GM23338 (cell line): ENCODE results near the gene WWC1.

ENCODE experiments used
- CREB1 ChIP-seq: fragments of 250-450 bp; sonication (Bioruptor Pico); IDR thresholded peaks from 2 replicates; pipeline ENCODE4 v1.5.0; 2020; ENCODE audit warnings: low read depth, mild to moderate bottlenecking, moderate library complexity
- EZH2 ChIP-seq: fragments of 200-600 bp; sonication (generic); IDR thresholded peaks from one replicate; pipeline ENCODE4 v1.8.0; 2017; ENCODE audit warnings: antibody characterized with exemption, mild to moderate bottlenecking, low read depth; ENCODE audit not compliant: unreplicated experiment
- EZH2phosphoT487 ChIP-seq: fragments of 200-600 bp; sonication (generic); IDR thresholded peaks from one replicate; pipeline ENCODE4 v1.8.1; 2018; ENCODE audit warnings: antibody characterized with exemption; ENCODE audit not compliant: unreplicated experiment
- POLR2AphosphoS5 ChIP-seq: IDR thresholded peaks from 2 replicates; pipeline ENCODE4 v1.6.1; 2016; ENCODE audit warnings: antibody characterized with exemption, low read depth
- ZNF114 ChIP-seq: fragments of 250-450 bp; sonication (Bioruptor Pico); IDR thresholded peaks from 2 replicates; pipeline ENCODE4 v1.5.0; 2020; ENCODE audit warnings: mild to moderate bottlenecking, moderate library complexity
- TF ChIP-seq, protein P1 (sequence below), 2 experiments: fragments of 200-600 bp in 1 of 2; sonication (generic) in 1 of 2; conservative IDR thresholded peaks; 2 replicates each; pipeline versions ENCODE4 v1.5.1 to v1.6.1; 2016 to 2017; ENCODE audit warnings: antibody characterized with exemption in 2 of 2, low read depth in 2 of 2, mild to moderate bottlenecking in 2 of 2, moderate library complexity in 1 of 2
- TF ChIP-seq, protein P2 (sequence below): IDR thresholded peaks from 2 replicates; pipeline ENCODE4 v1.6.1; 2016; ENCODE audit warnings: antibody characterized with exemption
- TF ChIP-seq, protein P3 (sequence below): IDR thresholded peaks from one replicate; pipeline ENCODE4 v1.6.1; 2018; ENCODE audit warnings: antibody characterized with exemption; ENCODE audit not compliant: unreplicated experiment

DNA sequence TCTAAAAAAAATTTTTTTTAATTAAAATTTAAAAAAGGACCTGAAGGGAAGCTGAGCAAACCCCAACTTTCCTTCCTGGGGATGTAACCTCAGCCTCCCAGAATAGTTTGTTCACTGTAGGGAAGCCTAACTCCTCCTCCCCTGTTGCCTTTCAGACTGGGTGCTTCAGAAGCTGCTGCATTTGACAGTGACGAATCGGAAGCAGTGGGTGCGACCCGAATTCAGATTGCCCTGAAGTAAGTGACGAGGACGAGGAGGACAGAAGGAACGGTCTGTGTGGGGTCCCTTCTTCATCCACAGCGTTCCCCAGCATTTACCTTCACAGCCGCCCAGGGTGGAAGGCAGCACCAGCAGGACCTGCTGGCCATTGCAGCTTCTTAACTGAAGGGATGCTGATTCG, 137.1 kb downstream of the WWC1 start:
- TF ChIP-seq, protein P1, sequence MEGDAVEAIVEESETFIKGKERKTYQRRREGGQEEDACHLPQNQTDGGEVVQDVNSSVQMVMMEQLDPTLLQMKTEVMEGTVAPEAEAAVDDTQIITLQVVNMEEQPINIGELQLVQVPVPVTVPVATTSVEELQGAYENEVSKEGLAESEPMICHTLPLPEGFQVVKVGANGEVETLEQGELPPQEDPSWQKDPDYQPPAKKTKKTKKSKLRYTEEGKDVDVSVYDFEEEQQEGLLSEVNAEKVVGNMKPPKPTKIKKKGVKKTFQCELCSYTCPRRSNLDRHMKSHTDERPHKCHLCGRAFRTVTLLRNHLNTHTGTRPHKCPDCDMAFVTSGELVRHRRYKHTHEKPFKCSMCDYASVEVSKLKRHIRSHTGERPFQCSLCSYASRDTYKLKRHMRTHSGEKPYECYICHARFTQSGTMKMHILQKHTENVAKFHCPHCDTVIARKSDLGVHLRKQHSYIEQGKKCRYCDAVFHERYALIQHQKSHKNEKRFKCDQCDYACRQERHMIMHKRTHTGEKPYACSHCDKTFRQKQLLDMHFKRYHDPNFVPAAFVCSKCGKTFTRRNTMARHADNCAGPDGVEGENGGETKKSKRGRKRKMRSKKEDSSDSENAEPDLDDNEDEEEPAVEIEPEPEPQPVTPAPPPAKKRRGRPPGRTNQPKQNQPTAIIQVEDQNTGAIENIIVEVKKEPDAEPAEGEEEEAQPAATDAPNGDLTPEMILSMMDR (conservative IDR thresholded peaks at IDR 0.05; ENCODE audit: low read depth in 2 of 2): no peak
- no peak for TF ChIP-seq ZNF114 (CRISPR knock-in tag)
- TF ChIP-seq POLR2AphosphoS5: no peak
- TF ChIP-seq, protein P2, sequence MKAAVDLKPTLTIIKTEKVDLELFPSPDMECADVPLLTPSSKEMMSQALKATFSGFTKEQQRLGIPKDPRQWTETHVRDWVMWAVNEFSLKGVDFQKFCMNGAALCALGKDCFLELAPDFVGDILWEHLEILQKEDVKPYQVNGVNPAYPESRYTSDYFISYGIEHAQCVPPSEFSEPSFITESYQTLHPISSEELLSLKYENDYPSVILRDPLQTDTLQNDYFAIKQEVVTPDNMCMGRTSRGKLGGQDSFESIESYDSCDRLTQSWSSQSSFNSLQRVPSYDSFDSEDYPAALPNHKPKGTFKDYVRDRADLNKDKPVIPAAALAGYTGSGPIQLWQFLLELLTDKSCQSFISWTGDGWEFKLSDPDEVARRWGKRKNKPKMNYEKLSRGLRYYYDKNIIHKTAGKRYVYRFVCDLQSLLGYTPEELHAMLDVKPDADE: no peak
- TF ChIP-seq EZH2phosphoT487: no peak
- TF ChIP-seq, protein P3, sequence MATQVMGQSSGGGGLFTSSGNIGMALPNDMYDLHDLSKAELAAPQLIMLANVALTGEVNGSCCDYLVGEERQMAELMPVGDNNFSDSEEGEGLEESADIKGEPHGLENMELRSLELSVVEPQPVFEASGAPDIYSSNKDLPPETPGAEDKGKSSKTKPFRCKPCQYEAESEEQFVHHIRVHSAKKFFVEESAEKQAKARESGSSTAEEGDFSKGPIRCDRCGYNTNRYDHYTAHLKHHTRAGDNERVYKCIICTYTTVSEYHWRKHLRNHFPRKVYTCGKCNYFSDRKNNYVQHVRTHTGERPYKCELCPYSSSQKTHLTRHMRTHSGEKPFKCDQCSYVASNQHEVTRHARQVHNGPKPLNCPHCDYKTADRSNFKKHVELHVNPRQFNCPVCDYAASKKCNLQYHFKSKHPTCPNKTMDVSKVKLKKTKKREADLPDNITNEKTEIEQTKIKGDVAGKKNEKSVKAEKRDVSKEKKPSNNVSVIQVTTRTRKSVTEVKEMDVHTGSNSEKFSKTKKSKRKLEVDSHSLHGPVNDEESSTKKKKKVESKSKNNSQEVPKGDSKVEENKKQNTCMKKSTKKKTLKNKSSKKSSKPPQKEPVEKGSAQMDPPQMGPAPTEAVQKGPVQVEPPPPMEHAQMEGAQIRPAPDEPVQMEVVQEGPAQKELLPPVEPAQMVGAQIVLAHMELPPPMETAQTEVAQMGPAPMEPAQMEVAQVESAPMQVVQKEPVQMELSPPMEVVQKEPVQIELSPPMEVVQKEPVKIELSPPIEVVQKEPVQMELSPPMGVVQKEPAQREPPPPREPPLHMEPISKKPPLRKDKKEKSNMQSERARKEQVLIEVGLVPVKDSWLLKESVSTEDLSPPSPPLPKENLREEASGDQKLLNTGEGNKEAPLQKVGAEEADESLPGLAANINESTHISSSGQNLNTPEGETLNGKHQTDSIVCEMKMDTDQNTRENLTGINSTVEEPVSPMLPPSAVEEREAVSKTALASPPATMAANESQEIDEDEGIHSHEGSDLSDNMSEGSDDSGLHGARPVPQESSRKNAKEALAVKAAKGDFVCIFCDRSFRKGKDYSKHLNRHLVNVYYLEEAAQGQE: no peak
- TF ChIP-seq CREB1 (CRISPR knock-in tag): no peak
- no peak for TF ChIP-seq EZH2
